ENCODE results near the gene IRF2BPL. TPM values are rescaled to one million over a fixed set of nuclear protein-coding genes. Genes with fewer than 3 reads are reported as not detected.
"Not testable (repeated sequence)": the region's sequence is repeated elsewhere in the genome, so short reads cannot be mapped to it uniquely, and the experiment has no call there.

Gene IRF2BPL
- total RNA-seq, 4 donors from 2014 or later, result 58.6 to 105 (median 98.4) TPM

- H3K27me3 ChIP-seq, result no peaks in the 10 kb centered on the region
- H3K27ac ChIP-seq (replicated peaks in 1 of 4), result peak overlapping the region; percentile 98 to 100 (median 100)
- intact Hi-C loops (cut with DNase I), result loop anchor here (5.0 kb wide), 2 partner anchors 68 to 108 kb away; no protein-coding TSS in a partner anchor
- peaks cover 62 to 72% (median 70%) of the 10 kb centered on the region in 4 donors for H3K4me1 ChIP-seq
- TF ChIP-seq EP300 (IDR thresholded peaks at IDR 0.05), result no peak
- no peak for TF ChIP-seq POLR2A (IDR thresholded peaks at IDR 0.05; ENCODE audit: low read depth)
- TF ChIP-seq POLR2AphosphoS5 (IDR thresholded peaks at IDR 0.05), result peak in 1 of 2 donors; percentile 21
- TF ChIP-seq, protein P1, sequence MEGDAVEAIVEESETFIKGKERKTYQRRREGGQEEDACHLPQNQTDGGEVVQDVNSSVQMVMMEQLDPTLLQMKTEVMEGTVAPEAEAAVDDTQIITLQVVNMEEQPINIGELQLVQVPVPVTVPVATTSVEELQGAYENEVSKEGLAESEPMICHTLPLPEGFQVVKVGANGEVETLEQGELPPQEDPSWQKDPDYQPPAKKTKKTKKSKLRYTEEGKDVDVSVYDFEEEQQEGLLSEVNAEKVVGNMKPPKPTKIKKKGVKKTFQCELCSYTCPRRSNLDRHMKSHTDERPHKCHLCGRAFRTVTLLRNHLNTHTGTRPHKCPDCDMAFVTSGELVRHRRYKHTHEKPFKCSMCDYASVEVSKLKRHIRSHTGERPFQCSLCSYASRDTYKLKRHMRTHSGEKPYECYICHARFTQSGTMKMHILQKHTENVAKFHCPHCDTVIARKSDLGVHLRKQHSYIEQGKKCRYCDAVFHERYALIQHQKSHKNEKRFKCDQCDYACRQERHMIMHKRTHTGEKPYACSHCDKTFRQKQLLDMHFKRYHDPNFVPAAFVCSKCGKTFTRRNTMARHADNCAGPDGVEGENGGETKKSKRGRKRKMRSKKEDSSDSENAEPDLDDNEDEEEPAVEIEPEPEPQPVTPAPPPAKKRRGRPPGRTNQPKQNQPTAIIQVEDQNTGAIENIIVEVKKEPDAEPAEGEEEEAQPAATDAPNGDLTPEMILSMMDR (IDR thresholded peaks at IDR 0.05), result no peak
- 1% methylated on average over 12 of the region's 42 CpGs for WGBS
- H3K4me3 ChIP-seq, result peak overlapping the region; percentile 79 to 93 (median 86)
- peaks cover 0 to 27% (median 12%) of the 10 kb centered on the region in 4 donors for H3K36me3 ChIP-seq
- DNase-seq (ENCODE audit: extremely low spot score), result no peak
- H3K9me3 ChIP-seq, result no peaks in the 10 kb centered on the region
Observed at GRCh38 chr14:77025744-77026165, 2.8 kb downstream of the IRF2BPL start.

DNA sequence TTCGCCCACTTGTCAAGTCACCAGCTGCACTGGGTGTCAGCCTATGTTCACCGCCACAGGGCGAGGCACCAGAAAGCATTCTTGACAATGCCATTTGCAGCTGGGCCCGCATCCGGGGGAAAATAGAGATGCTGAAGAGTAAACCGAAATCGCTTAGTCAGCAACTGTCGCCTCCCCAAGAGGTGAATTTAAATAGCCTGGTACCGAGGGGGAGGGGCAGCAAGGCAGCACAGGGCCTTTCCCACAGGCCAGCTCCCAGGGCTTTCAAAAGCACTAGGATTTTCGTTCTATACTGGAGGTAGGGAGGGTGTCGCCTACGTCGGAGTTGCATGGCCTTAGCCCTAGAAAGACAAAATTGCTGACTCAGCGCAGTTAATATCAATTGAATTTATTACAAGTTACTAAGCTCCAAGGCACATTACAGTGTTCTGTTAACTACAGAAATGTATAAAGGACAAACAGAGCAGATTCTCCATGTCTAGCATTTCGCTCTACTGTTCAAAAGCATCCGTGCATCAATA lies 4.3 kb downstream of the IRF2BPL start:
- no peak for DNase-seq (ENCODE audit: extremely low spot score)
- TF ChIP-seq EP300 (IDR thresholded peaks at IDR 0.05) (no peak), POLR2AphosphoS5 (IDR thresholded peaks at IDR 0.05) (peak; percentile 23 to 33)
- TF ChIP-seq, protein P1 (IDR thresholded peaks at IDR 0.05), result no peak
- H3K4me1 ChIP-seq, result peaks cover 47 to 56% (median 55%) of the 10 kb centered on the region in 4 donors
- peaks cover 0 to 27% (median 12%) of the 10 kb centered on the region in 4 donors for H3K36me3 ChIP-seq
- H3K9me3 ChIP-seq, result no peaks in the 10 kb centered on the region
- peak overlapping the region; percentile 79 to 93 (median 86) for H3K4me3 ChIP-seq
- WGBS, result 29% methylated on average over 16 of the region's 16 CpGs
- H3K27me3 ChIP-seq, result no peaks in the 10 kb centered on the region
- H3K27ac ChIP-seq (replicated peaks in 1 of 4), result peak overlapping the region; percentile 98 to 100 (median 100)
- intact Hi-C loops (cut with DNase I), result no loop called here

DNA sequence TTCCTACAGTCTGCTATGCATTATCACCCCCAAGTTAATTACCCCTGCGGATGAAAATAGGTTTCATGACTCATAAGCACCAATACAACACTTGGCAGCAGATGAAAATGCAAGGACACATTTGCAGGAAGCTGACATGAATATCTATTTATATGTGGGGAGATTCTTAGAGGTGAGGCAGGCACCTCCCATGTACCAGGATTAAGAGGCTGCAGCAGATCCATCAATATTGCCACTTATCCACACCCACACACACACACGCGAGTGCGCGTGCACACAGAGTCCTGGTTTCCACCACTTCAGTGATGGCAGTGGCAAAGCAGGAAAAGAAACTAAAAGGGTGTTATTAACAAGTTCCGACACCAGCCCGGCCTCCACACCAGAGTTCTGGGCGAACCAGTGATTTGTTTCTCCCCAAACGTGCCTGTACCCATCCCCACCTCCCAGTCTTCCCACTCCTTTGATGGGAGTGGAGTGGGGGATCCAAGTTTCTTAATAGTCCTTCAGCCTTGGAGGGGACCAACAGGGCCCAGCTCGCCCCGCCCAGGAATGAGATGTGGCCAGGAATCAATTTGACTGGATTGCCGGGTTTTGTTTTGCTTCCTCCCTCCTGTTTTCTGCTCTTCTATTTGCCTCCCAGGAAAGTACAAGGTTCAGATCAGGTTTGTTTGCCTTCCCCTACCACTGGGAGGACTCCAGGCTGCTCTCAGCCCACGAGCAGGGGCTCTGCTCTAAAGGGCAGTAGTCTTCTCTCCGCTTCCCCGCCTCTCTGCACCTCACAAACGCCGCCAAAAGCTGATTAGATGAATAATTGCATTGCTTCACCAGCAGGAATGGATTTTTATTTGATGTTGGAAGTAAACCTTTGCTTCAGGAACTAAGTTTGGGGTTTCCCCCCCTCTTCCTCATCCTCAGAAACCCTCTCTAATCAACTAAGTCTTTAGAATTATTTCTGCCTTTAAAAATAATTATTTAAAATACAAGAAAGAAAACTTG lies 5.2 kb downstream of the IRF2BPL start:
- intact Hi-C loops (cut with DNase I), result no loop called here
- whole genome bisulfite sequencing, result 26% methylated on average over 17 of the region's 17 CpGs
- Histone ChIP-seq H3K36me3 (peaks cover 0 to 27% (median 12%) of the 10 kb centered on the region in 4 donors), H3K4me3 (peak overlapping the region; percentile 79 to 93 (median 86)), H3K27me3 (no peaks in the 10 kb centered on the region), H3K27ac (replicated peaks in 1 of 4) (peak overlapping the region; percentile 98 to 100 (median 100)), H3K4me1 (peaks cover 43 to 52% (median 51%) of the 10 kb centered on the region in 4 donors), H3K9me3 (no peaks in the 10 kb centered on the region)
- no peak for DNase-seq (ENCODE audit: extremely low spot score)
- TF ChIP-seq EP300 (IDR thresholded peaks at IDR 0.05) (no peak), POLR2AphosphoS5 (IDR thresholded peaks at IDR 0.05) (peak in 1 of 2 donors; percentile 11), POLR2A (IDR thresholded peaks at IDR 0.05; ENCODE audit: low read depth) (no peak)
- TF ChIP-seq, protein P1 (IDR thresholded peaks at IDR 0.05), result peak in 2 of 3 experiments; percentile 16 to 35

DNA sequence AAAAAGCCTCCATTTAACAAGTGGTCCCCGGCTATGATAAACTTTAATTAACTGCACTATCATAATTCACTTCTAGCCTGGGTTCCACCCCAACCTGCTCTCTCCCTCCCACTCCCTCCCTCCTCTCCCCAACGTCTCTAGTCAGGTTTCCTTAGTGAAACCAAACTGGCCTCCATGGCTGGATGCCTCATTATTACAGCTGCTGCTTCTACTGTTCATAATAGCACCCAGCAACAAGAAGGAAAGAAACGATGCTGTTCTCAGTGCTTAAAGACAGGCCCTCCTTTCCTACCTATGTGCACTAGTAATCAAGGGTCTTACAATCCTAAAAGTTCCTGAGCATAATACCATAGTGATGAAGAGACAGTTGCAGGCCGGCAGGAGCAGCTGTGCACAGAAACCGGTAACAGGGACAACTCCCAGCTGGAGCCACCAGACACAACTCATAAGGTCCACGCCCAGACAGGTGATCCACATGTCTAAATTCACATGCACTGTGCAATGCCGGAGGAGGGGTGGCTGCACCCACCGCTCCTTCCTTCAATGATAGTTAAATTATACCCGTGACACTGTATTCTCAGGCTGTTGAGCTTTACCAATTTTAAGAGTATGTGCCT lies 6.2 kb downstream of the IRF2BPL start:
- TF ChIP-seq, protein P1 (IDR thresholded peaks at IDR 0.05), result no peak
- TF ChIP-seq POLR2A (IDR thresholded peaks at IDR 0.05; ENCODE audit: low read depth), result no peak
- no peak for TF ChIP-seq EP300 (IDR thresholded peaks at IDR 0.05)
- no peak for TF ChIP-seq POLR2AphosphoS5 (IDR thresholded peaks at IDR 0.05)
- intact Hi-C loops (cut with DNase I), result no loop called here
- 51% methylated on average over 9 of the region's 9 CpGs for WGBS
- Histone ChIP-seq H3K4me3 (no peak overlapping the region), H3K9me3 (no peaks in the 10 kb centered on the region), H3K4me1 (peaks cover 43 to 52% (median 51%) of the 10 kb centered on the region in 4 donors), H3K36me3 (peaks cover 0 to 27% (median 12%) of the 10 kb centered on the region in 4 donors), H3K27me3 (no peaks in the 10 kb centered on the region), H3K27ac (replicated peaks in 1 of 4) (peak overlapping the region; percentile 98 to 100 (median 100))
- no peak for DNase-seq (ENCODE audit: extremely low spot score)

- not testable (repeated sequence) for H3K27me3 ChIP-seq
- H3K36me3 ChIP-seq, result peaks cover 0 to 26% (median 12%) of the 10 kb centered on the region in 4 donors
Observed at GRCh38 chr14:77021424-77021823, 7.1 kb downstream of the IRF2BPL start.

More at GRCh38 chr14:77021424-77021823, 7.1 kb downstream of the IRF2BPL start:
- H3K9me3 ChIP-seq; H3K4me3 ChIP-seq; DNase-seq (ENCODE audit: extremely low spot score); intact Hi-C loops (cut with DNase I): not testable (repeated sequence)
- 94% methylated on average over 11 of the region's 11 CpGs for WGBS
- peak overlapping the region in 3 of 4 donors; percentile 98 to 100 (median 99) for H3K27ac ChIP-seq (replicated peaks in 1 of 4)
- peaks cover 43 to 48% (median 46%) of the 10 kb centered on the region in 4 donors for H3K4me1 ChIP-seq
